GM03348 (cell line): ENCODE results near the gene CACNB2.

ENCODE experiments used
- DNase-seq: peaks from one replicate; pipeline ENCODE4 v3.0.0; 2012; ENCODE audit warnings: low spot score

The CACNB2 gene

DNA sequence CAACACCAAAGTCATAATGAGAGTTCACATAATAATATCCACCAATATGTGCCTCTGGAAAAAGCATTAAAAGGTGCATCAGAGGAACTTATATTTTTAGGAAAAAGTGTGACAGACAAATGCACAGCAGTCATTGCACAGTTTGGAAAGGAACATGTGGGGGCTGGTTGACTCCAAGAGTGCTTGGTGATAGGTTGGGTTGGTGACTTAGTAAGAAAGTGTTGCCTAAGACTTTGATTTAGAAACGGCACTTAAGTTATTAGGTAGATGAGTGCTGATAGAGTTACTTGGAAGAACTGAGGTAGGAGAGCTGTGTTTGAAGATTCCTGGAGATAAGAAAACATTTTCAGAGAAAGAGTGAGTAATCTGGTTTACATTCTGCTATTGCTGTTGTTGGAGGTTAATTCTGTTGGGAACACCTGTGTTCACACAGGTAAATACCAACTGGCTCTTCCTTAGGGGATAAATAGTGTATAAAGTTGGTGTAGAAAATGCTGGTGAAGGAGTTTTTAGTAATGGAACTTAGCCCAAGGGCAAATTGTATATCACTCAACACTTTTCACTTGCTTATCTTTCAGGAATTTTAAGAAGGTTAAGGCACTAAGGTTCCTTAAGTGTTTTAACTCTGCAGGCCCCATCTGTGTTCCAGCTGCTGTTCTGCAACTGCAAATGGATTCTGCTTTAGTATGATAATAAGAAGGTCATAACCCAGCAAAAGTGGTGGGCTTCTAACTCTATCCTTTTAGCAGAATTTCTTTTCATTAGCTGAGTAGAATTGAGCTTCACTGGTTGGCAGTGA, 315.1 kb downstream of the CACNB2 start:
- peak; percentile 11 for DNase-seq

- no peak for DNase-seq
Measured at GRCh38 chr10:18456984-18457383, 316.8 kb downstream of the CACNB2 start.

DNA sequence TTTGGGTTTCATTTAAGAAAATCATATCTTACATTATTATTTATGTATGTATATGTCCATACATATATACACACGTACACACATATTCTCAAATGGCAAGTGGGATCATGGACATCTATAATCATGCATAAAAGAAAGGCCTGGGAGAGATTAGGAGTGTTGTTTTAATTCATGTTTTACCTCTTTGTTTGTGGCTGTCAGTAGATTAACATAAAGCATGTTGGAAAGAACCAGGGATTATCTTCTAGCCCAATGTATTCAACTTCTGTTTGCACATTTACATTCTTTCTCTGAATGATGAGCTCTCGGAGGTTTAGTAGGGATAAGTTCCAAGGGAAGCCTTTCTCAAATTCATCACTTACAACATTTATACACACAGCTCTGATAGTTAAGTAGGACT, 319.8 kb downstream of the CACNB2 start:
- no peak for DNase-seq

DNA sequence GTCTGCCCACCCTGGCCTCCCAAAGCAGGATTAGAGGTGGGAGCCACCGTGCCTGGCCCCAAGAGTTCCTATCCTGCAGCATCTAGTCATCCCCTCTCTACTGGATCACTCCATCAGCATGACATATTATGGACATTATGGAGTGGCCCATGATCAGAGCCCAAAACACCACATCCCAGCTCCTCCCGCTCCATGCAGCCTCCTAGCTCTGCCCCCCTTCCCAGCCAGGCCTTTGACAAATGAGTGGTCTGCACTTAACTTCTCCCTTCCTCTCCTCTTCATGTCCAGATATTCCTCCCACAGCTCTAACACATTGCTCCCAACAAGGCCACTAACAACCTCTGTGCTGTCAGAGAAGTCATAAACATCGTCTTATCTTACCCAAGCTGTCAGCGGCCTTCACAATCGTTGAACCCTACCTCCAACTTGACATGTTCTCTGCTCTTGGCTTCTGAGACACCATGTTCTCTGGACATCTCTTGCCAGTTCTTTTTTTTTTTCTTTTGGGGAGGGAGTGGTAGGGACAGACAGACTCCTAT, 323.5 kb downstream of the CACNB2 start:
- no peak for DNase-seq

- DNase-seq, result no peak
Measured at GRCh38 chr10:18469125-18469524, 328.9 kb downstream of the CACNB2 start.

- DNase-seq, result no peak
Measured at GRCh38 chr10:18472977-18473376, 332.8 kb downstream of the CACNB2 start.

- DNase-seq, result no peak
Measured at GRCh38 chr10:18473424-18474117, 333.3 kb downstream of the CACNB2 start.

GRCh38 chr10:18474118-18474455, 333.9 kb downstream of the CACNB2 start:
- DNase-seq, result no peak

DNA sequence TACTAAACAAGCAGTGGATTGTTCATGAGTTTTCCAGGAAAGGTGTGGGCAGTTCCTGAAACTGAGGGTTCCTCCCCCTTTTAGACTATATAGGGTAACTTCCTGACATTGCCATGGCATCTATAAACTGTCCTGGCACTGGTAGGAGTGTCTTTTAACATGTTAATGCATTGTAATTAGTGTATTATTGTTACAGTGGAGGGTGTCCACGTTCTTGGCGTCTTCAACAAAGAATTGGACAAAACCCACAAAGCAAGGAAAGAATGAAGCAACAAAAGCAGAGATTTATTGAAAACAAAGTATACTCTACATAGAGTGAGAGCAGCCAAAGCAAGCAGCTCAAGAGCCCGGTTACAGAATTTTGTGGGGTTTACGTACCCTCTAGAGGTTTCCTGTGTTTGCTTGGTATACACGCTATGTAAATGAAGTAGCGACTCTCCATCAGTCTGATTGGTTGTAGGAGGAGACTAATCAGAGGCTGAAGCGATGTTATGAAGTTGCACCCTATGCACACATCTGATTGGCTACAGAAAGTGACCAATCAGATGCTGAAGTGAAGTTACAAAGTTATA, 335.9 kb downstream of the CACNB2 start:
- DNase-seq, result no peak

DNA sequence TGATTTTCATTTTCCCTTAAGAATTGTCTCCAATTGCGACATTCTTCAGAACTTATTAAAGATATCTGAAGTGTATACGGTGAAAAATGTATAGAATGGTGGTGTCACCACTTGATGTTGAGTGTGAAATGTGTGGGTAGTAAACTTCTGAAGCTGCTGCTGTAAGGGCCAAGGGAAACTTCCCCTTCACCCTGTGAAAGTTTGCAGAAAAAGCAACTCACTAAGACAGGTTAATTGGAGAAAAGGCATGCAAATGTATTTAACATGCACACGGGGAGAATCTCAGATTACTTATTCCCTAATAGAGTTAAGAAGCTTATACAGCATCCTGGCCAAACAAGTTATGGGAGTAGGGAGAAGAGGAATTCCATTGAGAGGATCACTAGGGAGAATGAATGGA, 338.1 kb downstream of the CACNB2 start:
- no peak for DNase-seq

DNA sequence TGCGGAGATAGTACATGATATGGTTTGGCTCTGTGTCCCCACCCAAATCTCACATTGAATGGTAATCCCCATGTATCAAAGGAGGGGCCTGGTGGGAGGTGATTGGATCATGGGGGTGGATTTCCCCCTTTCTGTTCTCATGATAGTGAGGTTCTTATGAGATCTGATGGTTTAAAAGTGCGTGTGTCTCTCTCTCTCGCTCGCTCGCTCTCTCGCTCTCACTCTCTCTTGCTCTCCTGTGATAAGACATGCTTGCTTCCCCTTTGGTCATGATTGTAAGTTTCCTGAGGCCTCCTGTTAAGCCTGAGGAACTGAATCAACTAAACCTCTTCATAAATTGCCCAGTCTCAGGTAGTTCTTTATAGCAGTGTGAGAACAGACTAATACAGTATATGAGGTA, 339.3 kb downstream of the CACNB2 start:
- no peak for DNase-seq

DNA sequence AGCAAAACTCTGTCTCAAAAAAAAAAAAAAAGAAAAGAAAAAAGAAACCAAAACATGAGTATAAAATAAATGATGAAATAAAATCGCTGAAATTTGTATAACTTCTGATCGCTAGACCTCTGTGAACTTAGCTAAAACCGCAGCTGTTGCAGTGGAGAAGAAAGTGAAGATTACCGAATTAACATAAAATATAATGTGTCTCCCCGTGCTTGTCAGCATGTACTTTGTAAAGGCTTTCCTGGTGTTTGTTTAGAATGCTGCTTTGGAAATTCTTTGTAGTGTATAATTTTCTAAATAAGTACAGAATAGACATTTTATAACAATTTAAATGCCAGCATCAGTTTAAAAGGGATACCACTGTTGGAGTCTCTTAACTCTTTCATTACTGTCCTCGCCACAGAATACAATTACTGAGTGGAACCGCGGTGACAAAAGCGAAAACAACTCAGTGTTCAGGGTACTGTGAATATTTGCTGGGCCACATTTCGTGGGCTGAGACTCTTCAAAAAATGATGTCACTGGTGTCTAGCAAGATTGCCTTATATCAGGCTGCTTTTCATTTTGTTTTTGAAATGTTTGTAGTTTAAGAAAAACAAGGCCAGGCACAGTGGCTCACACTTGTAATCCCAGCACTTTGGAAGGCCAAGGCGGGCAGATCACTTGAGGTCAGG, 343.4 kb downstream of the CACNB2 start:
- no peak for DNase-seq

GRCh38 chr10:18486438-18486837, 346.2 kb downstream of the CACNB2 start:
- no peak for DNase-seq

DNA sequence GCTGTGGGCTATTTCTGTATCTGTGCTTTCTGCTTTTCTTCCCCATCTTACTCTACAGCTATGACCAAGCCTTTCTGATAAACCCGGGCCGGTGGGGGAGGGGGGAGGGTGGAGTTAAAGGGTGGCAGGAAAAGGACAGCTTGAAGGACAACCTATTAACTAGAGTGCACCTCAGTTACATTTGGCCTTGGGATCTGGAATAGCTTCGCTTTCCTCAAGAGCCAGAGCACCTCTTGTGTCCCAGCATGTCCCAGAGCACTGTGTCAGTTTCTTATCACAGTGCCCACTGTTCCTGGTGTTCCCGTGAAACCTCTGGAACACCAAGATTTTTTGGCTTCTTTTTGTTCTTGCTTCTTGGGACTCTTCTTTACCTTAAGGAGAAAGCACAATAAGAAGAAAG, 350.5 kb downstream of the CACNB2 start:
- DNase-seq, result no peak

DNA sequence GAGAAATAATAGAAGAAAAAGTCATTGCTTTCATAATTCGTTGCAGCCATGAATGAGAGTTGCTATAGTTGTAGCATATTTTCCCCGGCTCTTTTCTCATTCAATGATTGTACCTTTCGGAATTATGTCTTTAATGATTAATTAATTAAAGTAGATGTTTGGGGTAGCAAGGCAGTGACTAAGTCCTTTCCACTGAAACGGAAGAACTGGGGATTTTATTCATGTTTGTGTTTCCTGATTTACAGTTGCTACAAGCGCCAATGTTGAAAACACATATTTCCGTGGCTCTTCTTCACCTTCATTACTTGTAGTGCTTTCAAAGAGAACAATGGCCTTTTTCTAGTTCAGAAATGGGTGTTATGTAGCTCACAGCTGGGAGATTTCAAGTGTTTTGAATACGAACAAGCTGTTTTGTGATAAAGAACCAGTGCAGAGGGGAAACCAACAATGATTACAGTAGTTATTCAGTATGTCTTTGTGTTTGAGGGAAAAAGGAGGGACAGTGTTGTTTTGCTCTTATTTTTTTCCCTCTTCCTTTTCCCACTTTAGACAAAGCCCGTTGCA, 357.7 kb downstream of the CACNB2 start:
- DNase-seq, result no peak

GRCh38 chr10:18498998-18499397, 358.8 kb downstream of the CACNB2 start:
- DNase-seq, result no peak

- DNase-seq, result no peak
Measured at GRCh38 chr10:18500576-18500975, 360.4 kb downstream of the CACNB2 start.

- peak; percentile 69 for DNase-seq
Measured at GRCh38 chr10:18501198-18501597, 361.0 kb downstream of the CACNB2 start.

GRCh38 chr10:18501629-18502028, 361.4 kb downstream of the CACNB2 start:
- DNase-seq, result no peak

- DNase-seq, result no peak
Measured at GRCh38 chr10:18504161-18504560, 363.9 kb downstream of the CACNB2 start.

- no peak for DNase-seq
Measured at GRCh38 chr10:18505456-18506118, 365.4 kb downstream of the CACNB2 start.

GRCh38 chr10:18508587-18508986, 368.4 kb downstream of the CACNB2 start:
- no peak for DNase-seq
